Parathyroid adenoma (tissue), 2 donors: ENCODE data around the gene CEP85L.
"Not testable (repeated sequence)": the region's sequence is repeated elsewhere in the genome, so short reads cannot be mapped to it uniquely, and the experiment has no call there.

Source experiments
- H2AFZ ChIP-seq: fragments of 300-600 bp; sonication (generic); one replicate; pipeline ENCODE4 v1.7.0; 2017; ENCODE audit warnings: antibody characterized with exemption, mild to moderate bottlenecking
- H3K27ac ChIP-seq: fragments of 300-600 bp; sonication (generic); one replicate; pipeline ENCODE4 v1.7.0; 2017
- H3K27me3 ChIP-seq: fragments of 300-600 bp; sonication (generic); one replicate; pipeline ENCODE4 v1.7.0; 2017; ENCODE audit warnings: low read length; ENCODE audit not compliant: control insufficient read depth, insufficient read depth
- H3K36me3 ChIP-seq: fragments of 300-600 bp; sonication (generic); one replicate; pipeline ENCODE4 v1.7.0; 2017; ENCODE audit warnings: low read length; ENCODE audit not compliant: control insufficient read depth, insufficient read depth
- H3K4me1 ChIP-seq: fragments of 300-600 bp; sonication (generic); one replicate; pipeline ENCODE4 v1.7.0; 2017; ENCODE audit warnings: control low read depth
- H3K4me2 ChIP-seq: fragments of 300-600 bp; sonication (generic); one replicate; pipeline ENCODE4 v1.7.0; 2017; ENCODE audit warnings: low read length
- H3K4me3 ChIP-seq: fragments of 300-600 bp; sonication (generic); one replicate; pipeline ENCODE4 v1.7.0; 2017; ENCODE audit warnings: low read depth, low read length
- H3K79me2 ChIP-seq: fragments of 300-600 bp; sonication (generic); one replicate; pipeline ENCODE4 v1.7.0; 2017; ENCODE audit warnings: control low read depth
- H3K9ac ChIP-seq: fragments of 300-600 bp; sonication (generic); one replicate; pipeline ENCODE4 v1.7.0; 2017; ENCODE audit warnings: mild to moderate bottlenecking
- H3K9me3 ChIP-seq: fragments of 300-600 bp; sonication (generic); one replicate; pipeline ENCODE4 v1.7.0; 2017; ENCODE audit warnings: low read length; ENCODE audit not compliant: control insufficient read depth
- TF ChIP-seq, protein P1 (sequence below): fragments of 300-600 bp; sonication (generic); IDR thresholded peaks from one replicate; pipeline ENCODE4 v1.7.0; 2017; ENCODE audit warnings: antibody characterized with exemption, mild to moderate bottlenecking
- donor health status: primary hyperparathyroidism.

The CEP85L gene

GRCh38 chr6:118451839-118452238 lies 199.6 kb downstream of the CEP85L start:
- Histone ChIP-seq H3K27ac (no peak overlapping the region), H3K4me3 (no peak overlapping the region), H3K4me1 (no peaks in the 10 kb centered on the region), H3K4me2 (no peak overlapping the region), H3K9ac (no peak overlapping the region), H2AFZ (no peak overlapping the region), H3K9me3 (peaks cover 4% of the 10 kb centered on the region), H3K79me2 (no peaks in the 10 kb centered on the region), H3K36me3 (no peaks in the 10 kb centered on the region), H3K27me3 (no peaks in the 10 kb centered on the region)
- TF ChIP-seq, protein P1, sequence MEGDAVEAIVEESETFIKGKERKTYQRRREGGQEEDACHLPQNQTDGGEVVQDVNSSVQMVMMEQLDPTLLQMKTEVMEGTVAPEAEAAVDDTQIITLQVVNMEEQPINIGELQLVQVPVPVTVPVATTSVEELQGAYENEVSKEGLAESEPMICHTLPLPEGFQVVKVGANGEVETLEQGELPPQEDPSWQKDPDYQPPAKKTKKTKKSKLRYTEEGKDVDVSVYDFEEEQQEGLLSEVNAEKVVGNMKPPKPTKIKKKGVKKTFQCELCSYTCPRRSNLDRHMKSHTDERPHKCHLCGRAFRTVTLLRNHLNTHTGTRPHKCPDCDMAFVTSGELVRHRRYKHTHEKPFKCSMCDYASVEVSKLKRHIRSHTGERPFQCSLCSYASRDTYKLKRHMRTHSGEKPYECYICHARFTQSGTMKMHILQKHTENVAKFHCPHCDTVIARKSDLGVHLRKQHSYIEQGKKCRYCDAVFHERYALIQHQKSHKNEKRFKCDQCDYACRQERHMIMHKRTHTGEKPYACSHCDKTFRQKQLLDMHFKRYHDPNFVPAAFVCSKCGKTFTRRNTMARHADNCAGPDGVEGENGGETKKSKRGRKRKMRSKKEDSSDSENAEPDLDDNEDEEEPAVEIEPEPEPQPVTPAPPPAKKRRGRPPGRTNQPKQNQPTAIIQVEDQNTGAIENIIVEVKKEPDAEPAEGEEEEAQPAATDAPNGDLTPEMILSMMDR, result no peak

GRCh38 chr6:118444796-118445195 lies 206.6 kb downstream of the CEP85L start:
- no peak overlapping the region for H3K27ac ChIP-seq

GRCh38 chr6:118436482-118436881 lies 214.9 kb downstream of the CEP85L start:
- Histone ChIP-seq H3K79me2 (no peaks in the 10 kb centered on the region), H3K36me3 (no peaks in the 10 kb centered on the region), H3K4me3 (no peak overlapping the region), H3K27ac (no peak overlapping the region), H3K9ac (no peak overlapping the region), H3K27me3 (no peaks in the 10 kb centered on the region), H2AFZ (no peak overlapping the region), H3K4me1 (no peaks in the 10 kb centered on the region), H3K4me2 (no peak overlapping the region), H3K9me3 (no peaks in the 10 kb centered on the region)
- TF ChIP-seq, protein P1, result no peak

More at GRCh38 chr6:118444796-118445195, 206.6 kb downstream of the CEP85L start:
- H3K9ac ChIP-seq, result no peak overlapping the region
- no peak overlapping the region for H2AFZ ChIP-seq
- TF ChIP-seq, protein P1, result no peak
- H3K36me3 ChIP-seq, result no peaks in the 10 kb centered on the region
- H3K79me2 ChIP-seq, result no peaks in the 10 kb centered on the region
- H3K4me3 ChIP-seq, result no peak overlapping the region
- no peaks in the 10 kb centered on the region for H3K9me3 ChIP-seq
- no peak overlapping the region for H3K4me2 ChIP-seq
- no peaks in the 10 kb centered on the region for H3K27me3 ChIP-seq
- no peaks in the 10 kb centered on the region for H3K4me1 ChIP-seq

GRCh38 chr6:118434147-118434546 lies 217.2 kb downstream of the CEP85L start:
- H3K4me1 ChIP-seq, H3K36me3 ChIP-seq, H3K27me3 ChIP-seq, H2AFZ ChIP-seq, H3K79me2 ChIP-seq, H3K4me2 ChIP-seq, H3K27ac ChIP-seq, H3K9me3 ChIP-seq, H3K9ac ChIP-seq, H3K4me3 ChIP-seq: not testable (repeated sequence)

DNA sequence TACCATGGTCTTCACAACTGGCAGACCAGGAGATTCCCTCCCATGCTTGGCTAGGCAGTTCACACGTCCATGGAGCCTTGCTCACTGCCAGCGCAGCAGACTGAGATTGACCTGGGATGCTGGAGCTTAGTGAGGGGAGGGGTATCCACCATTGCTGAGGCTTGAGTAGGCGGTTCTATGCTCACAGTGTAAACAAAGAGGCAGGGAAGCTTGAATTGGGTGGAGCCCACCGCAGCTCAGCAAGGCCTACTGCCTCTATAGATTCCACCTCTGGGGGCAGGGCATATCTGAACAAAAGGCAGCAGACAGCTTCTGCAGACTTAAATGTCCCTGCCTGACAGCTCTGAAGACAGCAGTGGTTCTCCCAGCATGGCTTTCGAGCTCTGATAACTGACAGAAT lies 230.1 kb downstream of the CEP85L start:
- not testable (repeated sequence) for H3K4me1 ChIP-seq, H3K9ac ChIP-seq, H3K9me3 ChIP-seq, H3K27me3 ChIP-seq, H3K79me2 ChIP-seq, H3K27ac ChIP-seq, H3K4me3 ChIP-seq, H3K36me3 ChIP-seq, H3K4me2 ChIP-seq, H2AFZ ChIP-seq
